HEK293 (cell line): Measurements from ENCODE around the gene COL24A1.

Source experiments
- CTCF ChIA-PET: fragments of 350-600 bp; formaldehyde crosslinking; extraction: SDS; loops from one replicate; lab custom pipeline; 2021; ENCODE audit warnings: antibody characterized with exemption; lab: Yijun Ruan, JAX
- POLR2A ChIA-PET: fragments of 300-600 bp; formaldehyde crosslinking; extraction: SDS; loops from one replicate; lab custom pipeline; 2020; ENCODE audit warnings: antibody characterized with exemption, inconsistent platforms; lab: Yijun Ruan, JAX
- H3K27ac ChIP-seq: fragments of 200-500 bp; sonication (Bioruptor generic); 2 replicates; pipeline ENCODE4 v1.5.1; 2014; ENCODE audit warnings: low read depth, low read length, control low read depth, inconsistent platforms; ENCODE audit errors: extremely low read depth
- H3K36me3 ChIP-seq, 2 experiments: fragments of 200-500 bp in 1 of 2; sonication (Bioruptor generic) in 1 of 2; 1 replicate in 1 of 2; 2 replicates in 1 of 2; pipeline ENCODE4 v1.5.1; 2014 to 2017; ENCODE audit warnings: inconsistent platforms in 2 of 2, low read length in 2 of 2; ENCODE audit not compliant: control insufficient read depth in 2 of 2, insufficient read depth in 1 of 2
- H3K4me1 ChIP-seq: fragments of 200-500 bp; sonication (Bioruptor generic); 2 replicates; pipeline ENCODE4 v1.5.1; 2014; ENCODE audit warnings: mild to moderate bottlenecking, low read length, inconsistent platforms; ENCODE audit not compliant: control insufficient read depth, insufficient read depth
- H3K4me3 ChIP-seq: 2 replicates; pipeline ENCODE4 v1.5.1; 2011; ENCODE audit warnings: low read depth, mild to moderate bottlenecking, control low read depth, low read length, moderate library complexity
- H3K9me3 ChIP-seq: fragments of 200-500 bp; sonication (Bioruptor generic); 2 replicates; pipeline ENCODE4 v1.5.1; 2014; ENCODE audit warnings: low read depth, low read length, inconsistent platforms; ENCODE audit not compliant: control insufficient read depth, insufficient read depth
- BCL11A ChIP-seq: fragments of 450-650 bp; formaldehyde crosslinking; IDR thresholded peaks from 2 replicates; pipeline ENCODE4 v1.5.1; 2016; ENCODE audit warnings: low read depth, missing biosample characterization, missing genetic modification characterization
- GLI4 ChIP-seq: fragments of 450-650 bp; formaldehyde crosslinking; IDR thresholded peaks from 2 replicates; pipeline ENCODE4 v1.5.1; 2016; ENCODE audit warnings: missing biosample characterization, missing genetic modification characterization
- HOXD13 ChIP-seq: sonication (generic); formaldehyde crosslinking; IDR thresholded peaks from 2 replicates; pipeline ENCODE4 v1.8.0; 2022; ENCODE audit warnings: missing genetic modification reagents, borderline replicate concordance
- MZF1 ChIP-seq: fragments of 450-650 bp; formaldehyde crosslinking; IDR thresholded peaks from 2 replicates; pipeline ENCODE4 v1.5.1; 2017; ENCODE audit warnings: missing biosample characterization, missing genetic modification characterization, borderline replicate concordance
- PRDM1 ChIP-seq: fragments of 450-650 bp; formaldehyde crosslinking; IDR thresholded peaks from 2 replicates; pipeline ENCODE4; 2016; ENCODE audit warnings: missing biosample characterization, missing genetic modification characterization
- YY2 ChIP-seq: fragments of 450-650 bp; formaldehyde crosslinking; IDR thresholded peaks from 2 replicates; pipeline ENCODE4 v1.5.1; 2016; ENCODE audit warnings: missing biosample characterization, missing genetic modification characterization
- ZBTB7A ChIP-seq: fragments of 450-650 bp; formaldehyde crosslinking; IDR thresholded peaks from 2 replicates; pipeline ENCODE4 v1.5.1; 2016; ENCODE audit warnings: low read depth, missing biosample characterization, missing genetic modification characterization
- ZEB2 ChIP-seq: fragments of 450-650 bp; formaldehyde crosslinking; IDR thresholded peaks from 2 replicates; pipeline ENCODE4 v1.5.1; 2016; ENCODE audit warnings: missing biosample characterization, missing genetic modification characterization
- ZNF155 ChIP-seq: fragments of 450-650 bp; formaldehyde crosslinking; IDR thresholded peaks from 2 replicates; pipeline ENCODE4 v1.5.1; 2016; ENCODE audit warnings: missing biosample characterization, missing genetic modification characterization
- ZNF19 ChIP-seq: fragments of 450-650 bp; formaldehyde crosslinking; IDR thresholded peaks from 2 replicates; pipeline ENCODE4; 2016; ENCODE audit warnings: missing biosample characterization, missing genetic modification characterization, low read depth
- ZNF221 ChIP-seq: fragments of 450-650 bp; formaldehyde crosslinking; IDR thresholded peaks from 2 replicates; pipeline ENCODE4 v1.5.1; 2017; ENCODE audit warnings: missing biosample characterization, missing genetic modification characterization, borderline replicate concordance
- ZNF266 ChIP-seq: fragments of 450-650 bp; formaldehyde crosslinking; IDR thresholded peaks from 2 replicates; pipeline ENCODE4 v1.5.1; 2016; ENCODE audit warnings: missing biosample characterization, missing genetic modification characterization, low read depth
- ZNF324 ChIP-seq: fragments of 450-650 bp; formaldehyde crosslinking; IDR thresholded peaks from 2 replicates; pipeline ENCODE4 v1.5.1; 2016; ENCODE audit warnings: missing biosample characterization, missing genetic modification characterization
- ZNF433 ChIP-seq: fragments of 450-650 bp; formaldehyde crosslinking; IDR thresholded peaks from 2 replicates; pipeline ENCODE4 v1.5.1; 2016; ENCODE audit warnings: missing biosample characterization, missing genetic modification characterization, low read depth
- ZNF48 ChIP-seq: fragments of 450-650 bp; formaldehyde crosslinking; IDR thresholded peaks from 2 replicates; pipeline ENCODE4 v1.5.1; 2016; ENCODE audit warnings: missing biosample characterization, missing genetic modification characterization
- ZNF510 ChIP-seq: fragments of 450-650 bp; formaldehyde crosslinking; IDR thresholded peaks from 2 replicates; pipeline ENCODE4 v1.5.1; 2018; ENCODE audit warnings: mild to moderate bottlenecking, missing genetic modification characterization, missing biosample characterization; ENCODE audit not compliant: insufficient replicate concordance
- ZNF548 ChIP-seq: fragments of 450-650 bp; formaldehyde crosslinking; IDR thresholded peaks from 2 replicates; pipeline ENCODE4 v1.5.1; 2016; ENCODE audit warnings: missing biosample characterization, missing genetic modification characterization
- ZNF549 ChIP-seq: fragments of 450-650 bp; IDR thresholded peaks from 2 replicates; pipeline ENCODE4 v1.5.1; 2018; ENCODE audit warnings: missing biosample characterization, missing genetic modification characterization, mild to moderate bottlenecking, inconsistent platforms, moderate library complexity
- ZNF571 ChIP-seq: fragments of 450-650 bp; formaldehyde crosslinking; IDR thresholded peaks from 2 replicates; pipeline ENCODE4 v1.5.0; 2017; ENCODE audit warnings: missing biosample characterization, missing genetic modification characterization
- ZNF585B ChIP-seq: fragments of 450-650 bp; formaldehyde crosslinking; IDR thresholded peaks from 2 replicates; pipeline ENCODE4 v1.5.1; 2016; ENCODE audit warnings: missing biosample characterization, missing genetic modification characterization
- ZNF654 ChIP-seq: fragments of 450-650 bp; formaldehyde crosslinking; IDR thresholded peaks from 2 replicates; pipeline ENCODE4 v1.5.1; 2016; ENCODE audit warnings: low read depth, missing biosample characterization, missing genetic modification characterization
- ZNF707 ChIP-seq: fragments of 450-650 bp; formaldehyde crosslinking; IDR thresholded peaks from 2 replicates; pipeline ENCODE4 v1.5.1; 2016; ENCODE audit warnings: missing biosample characterization, missing genetic modification characterization
- ZSCAN16 ChIP-seq: fragments of 450-650 bp; formaldehyde crosslinking; IDR thresholded peaks from 2 replicates; pipeline ENCODE4 v1.5.1; 2016; ENCODE audit warnings: missing biosample characterization, missing genetic modification characterization
- TF ChIP-seq, protein P1 (sequence below): fragments of 450-650 bp; formaldehyde crosslinking; IDR thresholded peaks from 2 replicates; pipeline ENCODE4 v1.5.1; 2016; ENCODE audit warnings: missing biosample characterization, missing genetic modification characterization, borderline replicate concordance
- TF ChIP-seq, protein P2 (sequence below): fragments of 450-650 bp; formaldehyde crosslinking; IDR thresholded peaks from 2 replicates; pipeline ENCODE4 v1.5.1; 2016; ENCODE audit warnings: missing biosample characterization, missing genetic modification characterization
- TF ChIP-seq, protein P3 (sequence below): fragments of 450-650 bp; formaldehyde crosslinking; IDR thresholded peaks from 2 replicates; pipeline ENCODE4 v1.5.1; 2016; ENCODE audit warnings: missing biosample characterization, missing genetic modification characterization
- TF ChIP-seq, protein P4 (sequence below): fragments of 450-650 bp; IDR thresholded peaks from 2 replicates; pipeline ENCODE4 v1.5.1; 2018; ENCODE audit warnings: missing biosample characterization, mild to moderate bottlenecking, missing genetic modification characterization

The COL24A1 gene

DNA sequence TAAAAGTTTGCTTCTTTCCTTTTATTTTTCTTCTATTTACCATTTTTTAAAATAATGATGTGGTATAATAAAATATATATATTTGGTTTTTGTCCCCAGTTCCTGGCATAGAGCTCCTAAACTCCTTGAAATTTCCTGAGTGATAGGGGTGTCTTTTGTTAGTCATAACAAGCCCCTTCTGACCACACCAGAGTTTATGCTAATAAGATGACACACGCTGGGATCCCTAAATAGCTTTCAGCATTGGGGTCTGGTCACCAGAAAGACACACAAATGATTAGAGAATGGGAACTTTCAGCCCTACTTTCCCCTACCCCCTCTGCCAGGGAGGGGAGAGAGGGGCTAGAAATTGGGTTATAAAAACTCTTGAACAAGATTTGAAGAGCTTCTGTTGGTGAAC is 56.2 kb downstream of the COL24A1 start:
- TF ChIP-seq ZNF155 (tag by site-specific recombination), result no peak
- TF ChIP-seq, protein P1, sequence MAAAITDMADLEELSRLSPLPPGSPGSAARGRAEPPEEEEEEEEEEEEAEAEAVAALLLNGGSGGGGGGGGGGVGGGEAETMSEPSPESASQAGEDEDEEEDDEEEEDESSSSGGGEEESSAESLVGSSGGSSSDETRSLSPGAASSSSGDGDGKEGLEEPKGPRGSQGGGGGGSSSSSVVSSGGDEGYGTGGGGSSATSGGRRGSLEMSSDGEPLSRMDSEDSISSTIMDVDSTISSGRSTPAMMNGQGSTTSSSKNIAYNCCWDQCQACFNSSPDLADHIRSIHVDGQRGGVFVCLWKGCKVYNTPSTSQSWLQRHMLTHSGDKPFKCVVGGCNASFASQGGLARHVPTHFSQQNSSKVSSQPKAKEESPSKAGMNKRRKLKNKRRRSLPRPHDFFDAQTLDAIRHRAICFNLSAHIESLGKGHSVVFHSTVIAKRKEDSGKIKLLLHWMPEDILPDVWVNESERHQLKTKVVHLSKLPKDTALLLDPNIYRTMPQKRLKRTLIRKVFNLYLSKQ (tag by site-specific recombination), result no peak
- TF ChIP-seq YY2 (tag by site-specific recombination), result no peak
- no peak for TF ChIP-seq HOXD13 (CRISPR knock-in tag)
- TF ChIP-seq ZNF19 (tag by site-specific recombination), result no peak
- no peak for TF ChIP-seq ZNF707
- TF ChIP-seq ZNF266 (tag by site-specific recombination), result no peak
- TF ChIP-seq ZEB2, result no peak
- TF ChIP-seq ZNF571 (tag by site-specific recombination), result no peak
- TF ChIP-seq, protein P2, sequence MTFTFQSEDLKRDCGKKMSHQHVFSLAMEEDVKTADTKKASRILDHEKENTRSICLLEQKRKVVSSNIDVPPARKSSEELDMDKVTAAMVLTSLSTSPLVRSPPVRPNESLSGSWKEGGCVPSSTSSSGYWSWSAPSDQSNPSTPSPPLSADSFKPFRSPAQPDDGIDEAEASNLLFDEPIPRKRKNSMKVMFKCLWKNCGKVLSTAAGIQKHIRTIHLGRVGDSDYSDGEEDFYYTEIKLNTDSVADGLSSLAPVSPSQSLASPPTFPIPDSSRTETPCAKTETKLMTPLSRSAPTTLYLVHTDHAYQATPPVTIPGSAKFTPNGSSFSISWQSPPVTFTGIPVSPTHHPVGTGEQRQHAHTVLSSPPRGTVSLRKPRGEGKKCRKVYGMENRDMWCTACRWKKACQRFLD (tag by site-specific recombination), result no peak
- no peak for TF ChIP-seq ZNF654 (tag by site-specific recombination)
- TF ChIP-seq ZNF585B, result no peak
- ChIA-PET CTCF (interaction anchor here (0.7 kb wide), 1 partner anchor 532 kb away, joined by 4 read pairs; no protein-coding TSS in a partner anchor), POLR2A (no interaction called here)
- Histone ChIP-seq H3K4me1 (no peaks in the 10 kb centered on the region), H3K36me3 (no peaks in the 10 kb centered on the region), H3K27ac (no peak overlapping the region), H3K9me3 (no peaks in the 10 kb centered on the region), H3K4me3 (no peak overlapping the region)

DNA sequence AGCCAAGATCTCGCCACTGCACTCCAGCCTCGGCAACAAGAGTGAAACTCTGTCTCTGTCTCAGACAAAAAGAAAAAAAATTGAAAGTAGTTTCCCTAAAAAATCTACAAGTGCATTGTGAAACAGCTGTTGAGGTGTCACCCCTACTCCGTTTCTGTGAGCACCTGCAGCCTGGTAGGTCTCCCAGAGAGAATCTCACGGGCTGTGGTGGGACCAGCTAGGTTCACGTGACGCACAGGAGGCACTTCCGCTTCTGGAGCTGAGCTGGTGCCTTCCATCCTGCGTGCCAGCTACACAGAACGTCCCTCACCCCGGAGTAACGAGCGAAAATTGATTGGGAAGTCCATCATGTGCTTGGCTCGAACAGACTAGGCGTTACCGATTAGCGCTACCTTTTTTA is 66.8 kb downstream of the COL24A1 start:
- ChIA-PET CTCF (interaction anchor here (0.7 kb wide), 1 partner anchor 246 kb away, joined by 3 read pairs; no protein-coding TSS in a partner anchor), POLR2A (no interaction called here)
- no peak for TF ChIP-seq ZNF324 (tag by site-specific recombination)
- no peak for TF ChIP-seq ZNF548 (tag by site-specific recombination)
- Histone ChIP-seq H3K4me3 (no peak overlapping the region), H3K9me3 (no peaks in the 10 kb centered on the region), H3K36me3 (no peaks in the 10 kb centered on the region), H3K4me1 (no peaks in the 10 kb centered on the region), H3K27ac (no peak overlapping the region)

DNA sequence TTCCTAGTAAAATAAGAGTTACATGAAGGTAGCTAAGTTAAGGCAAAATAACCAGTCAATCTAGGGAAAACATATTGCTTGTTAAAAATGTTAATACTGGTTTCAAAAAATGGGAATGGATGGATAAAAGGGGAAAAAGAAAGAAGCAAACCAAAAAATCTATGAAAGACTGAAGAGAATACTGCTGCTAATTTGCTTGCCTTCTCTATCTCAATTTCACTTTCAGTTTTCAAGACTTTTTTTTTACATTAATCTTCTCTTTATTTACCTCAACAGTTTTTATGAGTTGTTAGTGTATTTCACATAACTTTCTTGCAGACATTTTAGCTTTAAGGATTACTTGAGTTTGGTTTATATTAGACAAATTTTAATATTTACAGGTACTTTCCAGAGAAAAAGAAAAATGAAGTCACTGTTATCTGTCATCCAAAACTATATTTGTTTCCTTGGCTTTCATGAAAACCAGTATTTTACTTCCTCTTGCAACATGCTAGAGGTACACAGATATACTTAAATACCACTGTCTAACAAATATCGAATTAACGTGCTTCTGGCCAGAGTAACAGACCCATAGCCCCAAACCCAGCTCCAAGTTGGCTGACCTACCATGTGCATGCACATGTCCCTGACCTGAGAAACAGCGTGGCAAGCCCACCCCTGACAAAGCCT is 70.7 kb downstream of the COL24A1 start:
- Histone ChIP-seq H3K4me1 (no peaks in the 10 kb centered on the region), H3K4me3 (no peak overlapping the region), H3K36me3 (no peaks in the 10 kb centered on the region), H3K27ac (no peak overlapping the region), H3K9me3 (no peaks in the 10 kb centered on the region)
- ChIA-PET POLR2A (no interaction called here), CTCF (interaction anchor here (0.6 kb wide), 1 partner anchor 116 kb away, joined by 3 read pairs; no protein-coding TSS in a partner anchor)
- no peak for TF ChIP-seq ZSCAN16 (tag by site-specific recombination)
- TF ChIP-seq ZNF548 (tag by site-specific recombination), result no peak
- TF ChIP-seq, protein P3, sequence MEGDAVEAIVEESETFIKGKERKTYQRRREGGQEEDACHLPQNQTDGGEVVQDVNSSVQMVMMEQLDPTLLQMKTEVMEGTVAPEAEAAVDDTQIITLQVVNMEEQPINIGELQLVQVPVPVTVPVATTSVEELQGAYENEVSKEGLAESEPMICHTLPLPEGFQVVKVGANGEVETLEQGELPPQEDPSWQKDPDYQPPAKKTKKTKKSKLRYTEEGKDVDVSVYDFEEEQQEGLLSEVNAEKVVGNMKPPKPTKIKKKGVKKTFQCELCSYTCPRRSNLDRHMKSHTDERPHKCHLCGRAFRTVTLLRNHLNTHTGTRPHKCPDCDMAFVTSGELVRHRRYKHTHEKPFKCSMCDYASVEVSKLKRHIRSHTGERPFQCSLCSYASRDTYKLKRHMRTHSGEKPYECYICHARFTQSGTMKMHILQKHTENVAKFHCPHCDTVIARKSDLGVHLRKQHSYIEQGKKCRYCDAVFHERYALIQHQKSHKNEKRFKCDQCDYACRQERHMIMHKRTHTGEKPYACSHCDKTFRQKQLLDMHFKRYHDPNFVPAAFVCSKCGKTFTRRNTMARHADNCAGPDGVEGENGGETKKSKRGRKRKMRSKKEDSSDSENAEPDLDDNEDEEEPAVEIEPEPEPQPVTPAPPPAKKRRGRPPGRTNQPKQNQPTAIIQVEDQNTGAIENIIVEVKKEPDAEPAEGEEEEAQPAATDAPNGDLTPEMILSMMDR (tag by site-specific recombination), result no peak
- TF ChIP-seq ZNF549 (tag by site-specific recombination), result no peak
- TF ChIP-seq BCL11A (tag by site-specific recombination), result no peak
- no peak for TF ChIP-seq PRDM1 (tag by site-specific recombination)
- TF ChIP-seq, protein P4, sequence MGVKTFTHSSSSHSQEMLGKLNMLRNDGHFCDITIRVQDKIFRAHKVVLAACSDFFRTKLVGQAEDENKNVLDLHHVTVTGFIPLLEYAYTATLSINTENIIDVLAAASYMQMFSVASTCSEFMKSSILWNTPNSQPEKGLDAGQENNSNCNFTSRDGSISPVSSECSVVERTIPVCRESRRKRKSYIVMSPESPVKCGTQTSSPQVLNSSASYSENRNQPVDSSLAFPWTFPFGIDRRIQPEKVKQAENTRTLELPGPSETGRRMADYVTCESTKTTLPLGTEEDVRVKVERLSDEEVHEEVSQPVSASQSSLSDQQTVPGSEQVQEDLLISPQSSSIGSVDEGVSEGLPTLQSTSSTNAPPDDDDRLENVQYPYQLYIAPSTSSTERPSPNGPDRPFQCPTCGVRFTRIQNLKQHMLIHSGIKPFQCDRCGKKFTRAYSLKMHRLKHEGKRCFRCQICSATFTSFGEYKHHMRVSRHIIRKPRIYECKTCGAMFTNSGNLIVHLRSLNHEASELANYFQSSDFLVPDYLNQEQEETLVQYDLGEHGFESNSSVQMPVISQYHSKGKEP, result no peak
- no peak for TF ChIP-seq MZF1
- TF ChIP-seq ZNF510 (tag by site-specific recombination), result no peak
- no peak for TF ChIP-seq ZNF324 (tag by site-specific recombination)
- TF ChIP-seq ZBTB7A (tag by site-specific recombination), result no peak
- no peak for TF ChIP-seq ZNF221 (tag by site-specific recombination)
- TF ChIP-seq GLI4 (tag by site-specific recombination), result no peak
- TF ChIP-seq ZNF48, result no peak
- no peak for TF ChIP-seq ZNF433 (tag by site-specific recombination)
